AML-193 (cell line): ENCODE data around the gene BLTP2.
"Not testable (repeated sequence)": the region's sequence is repeated elsewhere in the genome, so short reads cannot be mapped to it uniquely, and the experiment has no call there.

Experiments used
- DNase-seq, 2 experiments: peaks; one replicate each; lab custom pipeline; 2025; lab: John Stamatoyannopoulos, UW

BLTP2 gene

GRCh38 chr17:28646039-28646754 is 1.2 kb upstream of the BLTP2 start:
- DNase-seq: no peak

DNA sequence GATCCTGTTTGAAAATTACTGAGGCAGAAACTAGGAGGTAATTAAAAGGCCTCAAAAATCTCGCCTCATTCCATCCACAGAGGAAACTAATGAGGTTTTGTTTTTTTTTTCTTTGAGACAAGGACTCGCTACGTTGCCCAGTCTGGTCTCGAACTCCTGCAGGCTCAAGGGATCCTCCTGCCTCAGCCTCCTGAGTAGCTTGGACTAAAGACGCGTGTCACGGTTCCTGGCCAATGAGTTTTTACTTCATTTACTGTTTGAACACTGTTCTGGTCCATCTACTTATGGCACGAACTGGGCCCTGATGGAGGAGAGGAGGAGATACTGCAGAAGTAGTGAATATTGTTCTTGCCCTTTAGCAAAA is 600 bp upstream of the BLTP2 start:
- DNase-seq: no peak

DNA sequence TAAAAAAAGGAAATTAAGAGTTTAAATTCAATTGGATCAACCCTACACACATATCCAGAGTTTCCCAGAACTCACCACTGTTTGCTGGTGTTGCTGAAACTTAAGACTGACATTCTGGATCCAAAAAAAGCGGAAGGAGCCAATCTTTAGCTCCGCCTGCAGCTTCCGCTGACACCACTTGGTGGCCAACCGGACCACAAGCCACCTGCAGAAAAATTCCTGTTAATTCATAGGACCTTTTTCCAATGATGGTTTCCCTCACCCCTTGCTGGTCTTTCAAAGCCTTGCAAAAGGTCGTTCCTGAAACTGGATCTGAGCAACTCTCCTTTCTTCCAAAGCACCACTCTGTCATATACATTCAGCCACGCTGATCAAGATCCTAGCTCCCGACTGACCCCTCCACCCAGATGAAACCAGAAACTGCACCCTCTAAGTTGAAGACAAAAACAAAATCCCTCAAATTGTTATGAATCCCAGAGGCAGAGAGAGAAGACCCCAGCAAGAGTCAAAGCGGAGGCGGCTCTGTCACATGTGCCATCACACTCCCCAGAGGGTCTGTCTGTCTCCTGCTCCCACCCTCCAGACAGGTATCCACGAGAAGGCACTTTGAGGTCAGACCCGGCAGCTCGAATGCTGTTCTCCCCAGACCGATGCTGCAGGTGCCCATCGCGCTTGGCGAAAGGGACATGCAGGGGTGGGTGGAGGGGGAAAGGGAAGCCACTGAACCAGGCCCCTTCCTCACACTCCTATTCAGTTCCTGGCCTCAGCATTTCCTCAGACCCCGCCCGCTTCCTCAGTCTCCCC is 773 bp downstream of the BLTP2 start:
- DNase-seq: peak; percentile 79 to 88

DNA sequence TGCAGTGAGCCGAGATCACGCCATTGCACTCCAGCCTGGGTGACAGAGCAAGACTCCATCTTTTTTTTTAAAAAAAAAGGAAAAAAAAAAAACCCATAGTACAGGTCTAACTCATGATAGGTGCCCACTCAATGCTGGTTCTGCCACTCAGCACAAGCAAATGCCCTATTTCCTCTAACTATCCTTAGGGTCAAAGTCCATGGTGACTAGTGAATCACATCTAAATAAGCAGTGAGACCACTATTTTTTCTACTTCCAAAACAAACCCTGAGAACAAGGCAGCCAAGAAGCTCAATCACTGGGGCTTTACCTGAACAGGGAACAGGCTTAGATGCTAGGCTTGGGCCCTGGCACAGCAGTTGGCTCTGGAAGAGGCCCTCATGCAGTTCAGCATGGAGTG is 3.4 kb downstream of the BLTP2 start:
- no peak for DNase-seq

GRCh38 chr17:28635506-28635905 is 9.5 kb downstream of the BLTP2 start:
- no peak for DNase-seq

GRCh38 chr17:28634206-28634865 is 10.6 kb downstream of the BLTP2 start:
- DNase-seq: no peak

DNA sequence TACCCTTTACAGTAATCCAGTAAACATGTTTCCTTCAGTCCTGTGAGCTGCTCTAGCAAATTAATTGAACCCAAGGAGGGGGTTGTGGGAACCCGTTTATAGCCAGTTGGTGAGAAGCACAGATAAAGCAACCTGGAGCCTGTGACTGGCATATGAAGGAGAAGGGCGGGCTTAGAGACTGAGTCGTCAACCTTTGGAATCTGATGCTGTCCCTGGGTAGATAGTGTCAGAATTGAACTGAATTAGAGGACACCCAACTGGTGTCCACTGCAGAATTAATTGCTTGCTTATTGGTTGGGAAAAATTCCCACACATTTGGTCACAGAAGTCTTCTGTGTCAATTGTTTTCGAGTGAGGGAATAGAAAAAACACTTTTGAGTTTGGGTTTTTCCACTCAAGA is 18.1 kb downstream of the BLTP2 start:
- no peak for DNase-seq

DNA sequence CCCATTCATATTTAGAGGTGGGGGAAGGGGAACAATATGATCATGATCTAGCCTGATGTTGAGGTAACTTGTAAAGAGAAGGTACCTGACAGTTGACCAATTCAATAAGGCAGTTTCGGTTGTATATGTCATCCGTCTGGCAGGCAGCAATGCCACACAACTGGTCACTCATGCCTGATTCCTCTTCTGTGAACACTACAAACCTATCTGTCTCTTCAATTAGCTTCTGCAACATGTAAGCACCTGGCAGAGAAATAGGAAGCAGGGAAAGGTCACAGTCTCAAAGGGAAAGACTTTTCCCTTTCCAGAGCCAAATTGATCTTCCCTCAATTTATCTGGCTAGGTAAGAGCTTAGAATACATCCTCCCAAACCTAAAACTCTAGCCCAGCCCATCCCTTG is 20.8 kb downstream of the BLTP2 start:
- no peak for DNase-seq

DNA sequence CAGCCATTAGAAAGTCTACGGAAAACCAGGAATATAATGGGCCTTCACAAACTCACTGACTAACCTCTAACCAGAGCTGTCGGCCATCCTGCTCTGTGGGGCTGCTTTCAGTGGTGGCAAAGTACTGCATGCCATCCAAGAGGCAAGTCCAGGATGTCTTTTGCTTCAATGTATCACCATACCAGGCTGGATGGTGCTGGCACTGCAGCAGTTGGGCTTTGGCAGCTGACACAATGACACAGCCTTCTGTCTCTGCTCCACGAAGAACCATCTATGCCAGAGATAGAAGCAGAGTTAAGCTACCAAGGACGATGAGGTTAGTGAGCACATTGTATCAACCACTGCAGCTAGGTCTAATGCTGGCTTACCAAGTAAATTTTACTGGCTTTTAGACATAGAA is 21.3 kb downstream of the BLTP2 start:
- no peak for DNase-seq

GRCh38 chr17:28622186-28622585 is 22.8 kb downstream of the BLTP2 start:
- DNase-seq: no peak

- DNase-seq: no peak
Observed at GRCh38 chr17:28620010-28620409, 24.9 kb downstream of the BLTP2 start.

DNA sequence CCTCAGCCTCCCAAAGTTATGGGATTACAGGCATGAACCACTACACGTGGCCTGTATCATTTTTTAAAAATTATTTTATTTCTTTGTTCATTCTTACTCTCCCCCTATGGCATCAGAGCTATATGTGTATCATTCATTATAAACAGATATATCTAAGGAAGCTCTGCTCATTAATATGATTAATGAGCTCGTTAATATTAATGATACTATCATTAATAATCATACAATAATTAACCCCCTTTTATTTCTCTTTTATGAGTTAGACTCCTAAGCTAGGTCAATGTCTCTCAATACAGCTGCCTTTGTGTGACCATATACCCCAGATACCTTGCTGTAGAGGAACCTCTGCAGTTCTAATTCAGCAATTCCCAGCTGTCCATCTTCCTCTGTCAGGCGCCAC is 26.5 kb downstream of the BLTP2 start:
- DNase-seq: no peak

DNA sequence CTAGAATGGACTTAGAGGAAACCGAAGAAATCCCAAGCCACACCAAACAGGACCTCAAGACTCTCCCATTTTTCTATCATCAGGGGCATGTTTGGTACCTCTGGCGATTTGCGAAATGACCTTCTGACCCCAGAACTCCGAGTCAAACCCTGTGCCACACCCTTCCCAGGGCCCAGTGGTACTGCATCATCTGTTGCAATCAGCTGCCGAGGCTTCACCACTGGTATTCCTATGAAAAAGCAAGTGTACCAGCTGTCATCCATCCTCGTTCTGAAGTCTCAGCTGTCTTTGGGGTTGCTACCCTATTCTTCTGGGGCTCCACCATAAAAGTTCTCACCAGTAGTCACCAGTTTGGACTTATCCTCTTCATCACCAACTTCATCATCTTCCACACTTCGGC is 28.7 kb downstream of the BLTP2 start:
- no peak for DNase-seq

DNA sequence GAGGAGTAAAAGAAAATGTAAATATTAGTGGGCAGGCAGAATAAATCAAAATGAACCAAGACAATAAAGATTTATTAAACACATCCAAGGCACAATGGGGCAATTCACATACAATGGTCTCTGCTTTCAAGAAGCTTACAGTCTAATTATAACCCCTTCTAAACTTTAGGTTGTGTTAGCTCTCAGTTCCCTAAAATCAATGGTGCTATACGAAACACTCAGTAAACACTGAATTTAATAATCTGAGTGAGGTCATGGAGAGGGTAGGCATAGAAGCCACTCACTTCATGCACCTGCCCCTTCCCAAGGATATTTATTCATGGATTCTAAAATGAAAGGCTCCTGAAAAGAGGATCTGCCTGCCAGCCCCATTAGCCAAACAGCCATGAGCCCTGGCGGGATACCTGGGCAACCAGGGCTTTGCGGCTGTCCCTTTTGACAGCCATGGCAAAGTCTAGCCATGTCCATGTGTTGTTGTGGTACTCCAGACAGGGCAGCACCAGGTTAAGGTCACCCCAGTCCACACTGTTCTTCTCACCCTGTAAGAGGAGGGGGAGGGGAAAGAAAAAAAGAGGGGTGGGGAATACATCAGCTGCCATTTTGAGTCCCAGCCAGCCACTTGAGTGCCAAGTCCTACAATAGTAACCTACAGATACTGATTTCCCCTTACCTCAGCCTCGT is 29.6 kb downstream of the BLTP2 start:
- DNase-seq: no peak

DNA sequence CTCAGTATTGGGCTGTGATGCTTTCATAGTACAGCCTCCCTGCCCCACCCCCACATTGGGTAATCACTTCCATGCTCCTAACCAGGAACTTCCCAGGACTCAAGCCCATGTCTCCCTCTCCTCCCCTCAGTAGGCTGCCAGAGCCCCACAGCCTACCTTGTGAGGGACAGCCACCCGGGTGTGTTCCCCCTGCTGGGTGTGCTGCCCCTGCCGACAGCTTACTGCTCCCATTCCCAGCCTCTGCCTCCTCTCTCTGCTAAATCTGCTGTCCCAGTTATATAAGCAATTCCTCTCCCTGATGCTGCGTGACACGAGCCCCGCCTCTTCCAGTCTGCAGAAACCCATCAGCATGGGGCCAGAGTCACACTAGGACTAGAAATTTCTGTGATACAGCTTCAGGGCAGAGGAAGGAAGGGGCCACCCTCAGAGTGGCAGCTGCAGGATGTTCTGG is 31.0 kb downstream of the BLTP2 start, which contains the start of gene RSKR:
Gene RSKR (minus strand): TSS at position 255 of the 451 bp plus-strand sequence. CDS start 24 bp downstream, at position 231.
- no peak for DNase-seq

DNA sequence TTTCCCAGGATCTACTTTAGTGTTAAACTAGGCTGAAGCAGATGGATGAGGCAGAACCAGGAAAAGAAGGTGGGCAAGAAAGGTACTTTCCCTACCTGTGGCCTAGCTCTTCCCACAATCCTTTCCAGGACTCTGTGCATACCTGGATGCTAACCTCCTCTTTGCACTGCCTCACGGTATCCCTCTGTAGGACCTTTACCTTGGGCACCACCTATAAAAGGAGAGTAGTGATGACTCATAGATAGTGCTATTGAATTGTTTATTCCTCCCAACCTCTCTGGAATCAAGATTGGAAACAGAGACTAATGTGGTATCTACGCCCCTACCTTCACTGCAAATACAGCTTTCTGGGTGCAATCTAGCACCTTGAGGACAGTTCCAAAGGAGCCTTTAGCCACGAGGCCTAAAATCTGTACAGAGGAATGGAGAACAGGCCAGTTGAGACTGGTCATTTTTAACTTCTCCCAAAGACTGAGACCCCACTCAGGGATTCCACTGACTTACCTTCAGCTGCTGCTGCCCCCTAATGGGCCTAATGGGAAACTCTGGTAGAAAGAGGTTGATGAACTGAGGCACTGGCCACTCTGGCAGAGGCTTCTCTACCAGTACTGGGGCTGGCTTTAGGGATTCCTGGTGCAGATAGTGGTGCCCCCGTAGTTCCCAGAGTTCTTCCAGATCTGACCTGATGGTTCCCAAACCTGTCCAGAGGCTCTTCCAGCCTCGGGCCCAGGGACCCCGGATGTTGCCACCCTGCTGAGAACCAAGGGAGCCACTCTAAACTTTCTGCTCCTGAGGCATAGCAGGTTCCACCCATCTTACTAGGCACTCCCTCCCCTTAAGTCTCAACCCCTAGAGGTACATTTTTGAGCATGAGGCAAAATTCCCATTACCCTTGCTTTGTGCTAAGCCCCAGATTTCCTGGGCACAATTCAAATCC is 31.8 kb downstream of the BLTP2 start:
- DNase-seq: peak; percentile 25 to 26

DNA sequence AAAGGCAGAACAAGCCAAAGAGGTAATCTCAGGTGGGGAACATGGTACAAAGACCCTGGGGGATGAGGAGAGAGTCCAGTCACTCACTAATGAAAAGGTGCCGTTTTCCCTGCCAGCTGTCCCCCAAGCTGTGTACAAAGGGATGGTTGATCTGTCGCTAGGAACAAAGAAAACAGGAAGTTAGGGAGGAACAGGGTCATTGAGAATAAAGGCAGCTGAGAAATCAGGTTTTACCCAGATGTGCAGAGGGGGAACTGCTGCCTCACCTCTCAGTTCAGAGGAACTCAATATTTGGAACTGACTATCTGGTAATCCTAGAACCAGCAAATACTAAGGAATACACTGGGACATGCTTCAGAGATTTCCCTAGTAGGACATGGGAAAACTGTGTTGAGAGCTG is 32.4 kb downstream of the BLTP2 start:
- DNase-seq: no peak

DNA sequence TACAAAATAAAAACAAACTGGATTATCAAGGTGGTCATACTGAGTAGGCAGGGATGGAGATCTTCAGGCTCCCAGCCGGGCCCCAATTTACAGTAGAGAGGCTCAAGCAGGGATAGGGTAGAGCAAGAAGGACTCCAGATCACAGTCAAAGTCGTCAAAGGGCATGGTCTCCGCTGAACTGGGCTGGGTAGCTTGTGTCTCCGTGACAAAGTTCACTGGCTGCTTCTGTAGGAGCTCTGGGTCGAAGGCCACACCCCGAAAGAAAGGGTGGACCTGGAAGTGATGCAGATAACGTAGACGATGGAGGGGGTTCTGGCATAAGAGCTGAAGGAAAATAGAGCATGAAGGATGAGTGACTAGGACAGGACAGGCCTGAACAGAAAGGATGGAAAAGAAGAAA is 34.6 kb downstream of the BLTP2 start:
- DNase-seq: no peak

DNA sequence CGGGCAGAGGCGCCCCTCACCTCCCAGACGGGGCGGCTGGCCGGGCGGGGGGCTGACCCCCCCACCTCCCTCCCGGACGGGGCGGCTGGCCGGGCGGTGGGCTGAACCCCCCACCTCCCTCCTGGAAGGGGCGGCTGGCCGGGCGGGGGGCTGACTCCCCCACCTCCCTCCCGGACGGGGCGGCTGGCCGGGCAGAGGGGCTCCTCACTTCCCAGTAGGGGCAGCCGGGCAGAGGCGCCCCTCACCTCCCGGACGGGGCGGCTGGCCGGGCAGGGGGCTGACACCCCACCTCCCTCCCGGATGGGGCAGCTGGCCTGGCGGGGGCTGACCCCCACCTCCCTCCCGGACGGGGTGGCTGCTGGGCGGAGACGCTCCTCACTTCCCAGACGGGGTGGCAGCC is 40.9 kb downstream of the BLTP2 start:
- DNase-seq: not testable (repeated sequence)

DNA sequence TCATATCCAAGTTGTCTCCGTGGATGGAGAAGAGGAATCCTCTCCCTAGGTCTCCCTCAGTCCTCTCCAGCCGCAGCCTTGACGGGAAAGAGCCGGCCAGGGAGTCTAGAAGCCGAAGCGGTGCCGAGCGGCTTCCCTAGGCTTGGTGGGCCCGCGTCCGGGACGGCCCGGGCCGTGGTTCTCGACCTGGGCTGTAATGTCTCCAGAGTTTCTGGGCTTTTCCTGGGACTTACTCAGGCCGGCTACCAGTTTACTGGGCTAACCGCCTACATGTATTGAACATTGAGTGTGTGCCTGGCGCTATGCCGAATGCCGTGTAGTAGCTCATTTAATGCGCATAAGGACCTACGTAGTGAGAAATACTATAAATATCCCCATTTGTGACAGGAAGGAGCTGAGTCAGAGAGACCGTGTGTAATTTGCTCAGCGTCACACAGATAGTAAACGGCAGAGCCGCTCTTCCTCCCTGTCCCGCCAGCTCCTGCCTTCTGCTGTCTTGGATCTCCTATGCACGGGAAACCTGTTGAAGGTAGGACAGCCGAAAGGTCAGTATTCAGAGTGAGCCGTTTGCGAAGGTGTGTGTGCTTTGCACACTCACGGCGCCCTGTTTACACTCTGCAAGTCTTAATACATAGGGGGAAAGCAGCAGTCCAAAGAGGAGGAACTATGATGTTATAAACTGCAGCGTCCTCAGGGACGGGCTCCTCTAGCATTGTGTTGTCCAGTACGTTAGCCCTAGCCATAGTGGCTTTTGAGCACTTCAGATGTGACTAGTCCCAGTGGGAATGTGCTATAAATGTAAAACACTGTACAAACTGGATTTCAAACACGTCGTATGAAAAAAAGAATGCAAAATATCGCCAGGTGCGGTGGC is 45.4 kb downstream of the BLTP2 start:
- DNase-seq: peak; percentile 78 to 79
